ENCODE data around the gene RNASE7.

DNA sequence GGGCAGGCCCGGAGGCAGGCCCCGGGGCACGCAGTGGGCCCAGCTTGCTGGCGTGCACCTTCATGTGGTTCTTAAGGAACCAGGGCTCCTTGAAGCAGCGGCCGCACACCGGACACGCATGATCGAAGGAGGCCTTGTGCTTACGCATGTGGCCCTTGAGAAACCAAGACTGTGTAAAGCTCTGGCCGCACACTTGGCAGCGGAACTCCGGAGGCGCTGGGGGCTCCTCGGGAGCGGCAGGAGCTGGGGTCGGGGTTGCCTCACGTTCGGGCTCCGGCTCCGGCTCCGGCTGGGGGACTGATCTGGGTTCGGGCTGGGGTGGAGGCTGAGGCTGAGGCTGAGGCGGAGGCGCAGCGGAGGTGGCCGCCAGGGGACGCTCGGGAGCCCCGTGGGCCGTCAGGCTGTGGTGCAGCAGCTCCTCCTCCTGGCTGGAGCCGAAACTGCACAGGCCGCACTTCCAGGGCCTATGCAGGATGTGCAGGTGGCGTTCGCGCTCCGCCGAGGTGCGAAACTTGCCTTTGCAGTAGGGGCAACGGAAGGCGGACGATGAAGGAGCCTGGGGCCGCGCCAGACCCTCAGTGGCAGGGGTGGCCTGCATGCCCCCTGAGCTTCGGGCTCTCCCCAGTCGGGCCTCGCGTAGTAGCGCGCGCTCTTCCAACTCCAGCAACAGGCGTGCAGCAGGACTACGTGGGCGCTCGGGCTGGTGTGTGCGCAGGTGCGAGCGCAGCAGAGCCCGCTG is 50.3 kb downstream of the RNASE7 start:
- TF ChIP-seq, protein P1, sequence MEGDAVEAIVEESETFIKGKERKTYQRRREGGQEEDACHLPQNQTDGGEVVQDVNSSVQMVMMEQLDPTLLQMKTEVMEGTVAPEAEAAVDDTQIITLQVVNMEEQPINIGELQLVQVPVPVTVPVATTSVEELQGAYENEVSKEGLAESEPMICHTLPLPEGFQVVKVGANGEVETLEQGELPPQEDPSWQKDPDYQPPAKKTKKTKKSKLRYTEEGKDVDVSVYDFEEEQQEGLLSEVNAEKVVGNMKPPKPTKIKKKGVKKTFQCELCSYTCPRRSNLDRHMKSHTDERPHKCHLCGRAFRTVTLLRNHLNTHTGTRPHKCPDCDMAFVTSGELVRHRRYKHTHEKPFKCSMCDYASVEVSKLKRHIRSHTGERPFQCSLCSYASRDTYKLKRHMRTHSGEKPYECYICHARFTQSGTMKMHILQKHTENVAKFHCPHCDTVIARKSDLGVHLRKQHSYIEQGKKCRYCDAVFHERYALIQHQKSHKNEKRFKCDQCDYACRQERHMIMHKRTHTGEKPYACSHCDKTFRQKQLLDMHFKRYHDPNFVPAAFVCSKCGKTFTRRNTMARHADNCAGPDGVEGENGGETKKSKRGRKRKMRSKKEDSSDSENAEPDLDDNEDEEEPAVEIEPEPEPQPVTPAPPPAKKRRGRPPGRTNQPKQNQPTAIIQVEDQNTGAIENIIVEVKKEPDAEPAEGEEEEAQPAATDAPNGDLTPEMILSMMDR (IDR thresholded peaks at IDR 0.05): peak; percentile 99 to 100 (median 100)
- TF ChIP-seq POLR2A (IDR thresholded peaks at IDR 0.05) (peak; percentile 53), EP300 (IDR thresholded peaks at IDR 0.05) (no peak)
